WTC11 (cell line): Measurements from ENCODE around the gene SDF2. TPM values are rescaled to one million over a fixed set of nuclear protein-coding genes. Genes with fewer than 3 reads are reported as not detected.
A peak's percentile ranks its signal among the peaks of the same experiment; 100 is the strongest.

Experiments
- ATAC-seq: fragments of 200-7000 bp; cut with Tn5 transposase; 2 replicates; pipeline ENCODE4 v1.10.0; 2021; ENCODE audit warnings: mild to moderate bottlenecking, moderate library complexity
- CTCF ChIA-PET: fragments of 300-600 bp; sonication (Branson Sonifier 250); formaldehyde crosslinking; loops from one replicate; lab custom pipeline; 2021; ENCODE audit warnings: antibody characterized with exemption; lab: Charles Lee
- POLR2A ChIA-PET: fragments of 350-600 bp; sonication (Branson Sonifier 250); formaldehyde crosslinking; loops from one replicate; lab custom pipeline; 2021; ENCODE audit warnings: antibody characterized with exemption; lab: Charles Lee
- DNase-seq: peaks from one replicate; pipeline ENCODE4 v3.0.0; 2021; ENCODE audit warnings: low spot score
- H3K27ac Mint-ChIP-seq: 2 replicates; pipeline ENCODE4 v1.8.0; 2021; ENCODE audit warnings: mixed read lengths
- H3K27me3 Mint-ChIP-seq: 2 replicates; pipeline ENCODE4 v1.8.0; 2021; ENCODE audit warnings: low read depth, mild to moderate bottlenecking, moderate library complexity, mixed read lengths
- H3K36me3 Mint-ChIP-seq: 2 replicates; pipeline ENCODE4 v1.8.0; 2021; ENCODE audit warnings: mixed read lengths
- H3K4me1 Mint-ChIP-seq: 2 replicates; pipeline ENCODE4 v1.8.0; 2022; ENCODE audit warnings: mixed read lengths
- H3K4me3 Mint-ChIP-seq: 2 replicates; pipeline ENCODE4 v1.8.0; 2021; ENCODE audit warnings: mild to moderate bottlenecking, moderate library complexity, mixed read lengths
- H3K9me3 Mint-ChIP-seq: 2 replicates; pipeline ENCODE4 v1.8.0; 2021; ENCODE audit warnings: mixed read lengths
- ATF1 ChIP-seq: sonication (generic); formaldehyde crosslinking; IDR thresholded peaks from 2 replicates; pipeline ENCODE4 v1.8.1; 2023; ENCODE audit warnings: mild to moderate bottlenecking, moderate library complexity, missing genetic modification reagents
- ELF4 ChIP-seq: sonication (generic); formaldehyde crosslinking; IDR thresholded peaks from 2 replicates; pipeline ENCODE4 v1.8.1; 2022; ENCODE audit warnings: low read depth, mild to moderate bottlenecking, moderate library complexity, missing genetic modification reagents
- ETV6 ChIP-seq: sonication (generic); formaldehyde crosslinking; IDR thresholded peaks from 2 replicates; pipeline ENCODE4 v1.8.1; 2022; ENCODE audit warnings: mild to moderate bottlenecking, missing genetic modification reagents
- FOXK1 ChIP-seq: sonication (generic); formaldehyde crosslinking; IDR thresholded peaks from 2 replicates; pipeline ENCODE4 v1.8.0; 2022; ENCODE audit warnings: mild to moderate bottlenecking, moderate library complexity, missing genetic modification reagents
- FOXP1 ChIP-seq: sonication (generic); formaldehyde crosslinking; IDR thresholded peaks from 2 replicates; pipeline ENCODE4 v1.8.0; 2022; ENCODE audit warnings: missing genetic modification reagents, mild to moderate bottlenecking, moderate library complexity, borderline replicate concordance
- HMGA2 ChIP-seq: fragments of 250-450 bp; sonication (Bioruptor Pico); IDR thresholded peaks from 2 replicates; pipeline ENCODE4 v1.4.0; 2021; ENCODE audit warnings: mild to moderate bottlenecking, moderate library complexity
- JAZF1 ChIP-seq: fragments of 250-450 bp; sonication (Bioruptor Pico); IDR thresholded peaks from 2 replicates; pipeline ENCODE4 v1.9.0; 2021; ENCODE audit warnings: moderate library complexity, mild to moderate bottlenecking, inconsistent platforms
- MXD4 ChIP-seq: fragments of 250-450 bp; sonication (Bioruptor Pico); IDR thresholded peaks from 2 replicates; pipeline ENCODE4 v1.8.0; 2021; ENCODE audit warnings: mild to moderate bottlenecking, moderate library complexity, borderline replicate concordance
- RELA ChIP-seq: sonication (generic); formaldehyde crosslinking; IDR thresholded peaks from 2 replicates; pipeline ENCODE4 v1.8.1; 2022; ENCODE audit warnings: missing genetic modification reagents, mild to moderate bottlenecking, borderline replicate concordance
- RORB ChIP-seq: fragments of 250-450 bp; sonication (Bioruptor Pico); IDR thresholded peaks from 2 replicates; pipeline ENCODE4 v1.9.0; 2021; ENCODE audit warnings: mild to moderate bottlenecking
- SMAD3 ChIP-seq: sonication (generic); formaldehyde crosslinking; IDR thresholded peaks from 2 replicates; pipeline ENCODE4 v1.8.0; 2022; ENCODE audit warnings: missing genetic modification reagents, mild to moderate bottlenecking, borderline replicate concordance
- SP1 ChIP-seq: sonication (generic); formaldehyde crosslinking; conservative IDR thresholded peaks from 2 replicates; pipeline ENCODE4 v1.8.1; 2022; ENCODE audit warnings: missing genetic modification reagents
- TEAD1 ChIP-seq: sonication (generic); formaldehyde crosslinking; IDR thresholded peaks from 2 replicates; pipeline ENCODE4 v1.8.0; 2022; ENCODE audit warnings: mild to moderate bottlenecking, missing genetic modification reagents
- TEAD4 ChIP-seq: sonication (generic); formaldehyde crosslinking; IDR thresholded peaks from 2 replicates; pipeline ENCODE4 v1.8.0; 2022; ENCODE audit warnings: mild to moderate bottlenecking, missing genetic modification reagents
- ZNF317 ChIP-seq: sonication (generic); formaldehyde crosslinking; IDR thresholded peaks from 2 replicates; pipeline ENCODE4 v1.8.1; 2023; ENCODE audit warnings: low read depth, mild to moderate bottlenecking, moderate library complexity, missing genetic modification reagents, borderline replicate concordance
- ZNF423 ChIP-seq: fragments of 250-450 bp; sonication (Bioruptor Pico); IDR thresholded peaks from 2 replicates; pipeline ENCODE4 v2.1.2; 2022; ENCODE audit warnings: mild to moderate bottlenecking, moderate library complexity
- total RNA-seq: library from RNA; stranded (reverse); gene quantifications from 3 replicates; pipeline ENCODE4 v1.2.3, GENCODE V29; 2021
- TF ChIP-seq, protein P1 (sequence below): fragments of 200-600 bp; IDR thresholded peaks from 2 replicates; pipeline ENCODE4 v1.8.0; 2022; ENCODE audit warnings: antibody characterized with exemption
- TF ChIP-seq, protein P2 (sequence below): sonication (generic); formaldehyde crosslinking; IDR thresholded peaks from 2 replicates; pipeline ENCODE4 v1.8.0; 2022; ENCODE audit warnings: mild to moderate bottlenecking, missing genetic modification reagents
- TF ChIP-seq, protein P3 (sequence below): sonication (generic); formaldehyde crosslinking; conservative IDR thresholded peaks from 2 replicates; pipeline ENCODE4 v1.8.1; 2022; ENCODE audit warnings: mild to moderate bottlenecking, missing genetic modification reagents
- TF ChIP-seq, protein P4 (sequence below): sonication (generic); formaldehyde crosslinking; IDR thresholded peaks from 2 replicates; pipeline ENCODE4 v1.8.1; 2022; ENCODE audit warnings: mild to moderate bottlenecking, missing genetic modification reagents, moderate library complexity, borderline replicate concordance
- TF ChIP-seq, protein P5 (sequence below): sonication (generic); formaldehyde crosslinking; IDR thresholded peaks from 2 replicates; pipeline ENCODE4 v1.8.1; 2022; ENCODE audit warnings: mild to moderate bottlenecking, moderate library complexity, missing genetic modification reagents
- TF ChIP-seq, protein P6 (sequence below): sonication (generic); formaldehyde crosslinking; IDR thresholded peaks from 2 replicates; pipeline ENCODE4 v1.8.0; 2022; ENCODE audit warnings: mild to moderate bottlenecking, missing genetic modification reagents
- TF ChIP-seq, protein P7 (sequence below): sonication (generic); formaldehyde crosslinking; conservative IDR thresholded peaks from 2 replicates; pipeline ENCODE4 v1.8.1; 2023; ENCODE audit warnings: mild to moderate bottlenecking, low read depth, missing genetic modification reagents, moderate library complexity

Gene SDF2
- total RNA-seq, 1 experiment from 2014 or later: 49.4 TPM

DNA sequence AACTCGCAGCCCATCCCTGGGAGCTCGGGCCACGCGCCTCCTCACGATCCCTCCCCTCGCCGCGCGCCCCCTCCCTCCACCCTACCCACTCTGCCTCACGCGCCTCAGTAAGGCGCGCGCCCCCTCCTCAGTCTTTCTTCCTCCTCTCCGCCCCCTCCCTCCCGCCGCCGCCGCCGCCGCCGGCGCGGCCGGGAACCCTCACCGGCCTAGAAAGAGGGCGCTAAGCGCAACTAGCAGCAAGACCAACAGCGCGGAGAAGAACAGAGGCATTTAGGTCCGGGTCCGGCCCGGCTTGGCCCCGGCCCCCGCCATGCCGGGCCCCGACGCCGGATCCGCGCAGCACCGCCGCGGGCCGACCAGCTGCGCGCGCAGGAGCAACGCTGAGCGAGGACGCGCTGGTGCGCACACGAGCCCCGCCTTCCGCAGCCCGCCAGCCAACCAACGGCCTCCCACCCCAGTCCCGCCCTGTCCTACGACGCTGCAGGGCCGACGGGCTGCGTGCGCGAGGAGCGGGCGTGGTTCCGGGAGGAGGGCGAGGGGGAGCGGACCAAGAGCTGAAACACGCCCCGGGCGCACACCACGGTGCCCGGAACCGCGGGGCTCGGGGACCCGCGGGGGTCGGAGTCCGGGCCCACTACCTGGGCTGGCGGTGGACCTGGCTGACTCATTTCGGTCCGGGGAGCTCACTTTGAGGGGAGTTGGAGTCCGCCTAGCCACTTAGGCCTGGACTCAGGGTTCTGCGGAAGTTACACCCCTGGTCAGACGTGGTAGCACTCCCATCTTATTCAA is 16.7 kb downstream of the SDF2 start, which contains the start of gene BLTP2 (continued):
- TF ChIP-seq SP1 (peak; percentile 97), ZNF423 (CRISPR knock-in tag) (0 out of 2 replicates have a peak, but pooled peaks have one; percentile 7), RELA (CRISPR knock-in tag) (no peak; the same call in 1 of the 2 replicates), ETV6 (peak; percentile 87), MXD4 (no peak), FOXK1 (peak; percentile 70), RORB (CRISPR knock-in tag) (no peak), HMGA2 (CRISPR knock-in tag) (no peak), TEAD4 (CRISPR knock-in tag) (no peak)

DNA sequence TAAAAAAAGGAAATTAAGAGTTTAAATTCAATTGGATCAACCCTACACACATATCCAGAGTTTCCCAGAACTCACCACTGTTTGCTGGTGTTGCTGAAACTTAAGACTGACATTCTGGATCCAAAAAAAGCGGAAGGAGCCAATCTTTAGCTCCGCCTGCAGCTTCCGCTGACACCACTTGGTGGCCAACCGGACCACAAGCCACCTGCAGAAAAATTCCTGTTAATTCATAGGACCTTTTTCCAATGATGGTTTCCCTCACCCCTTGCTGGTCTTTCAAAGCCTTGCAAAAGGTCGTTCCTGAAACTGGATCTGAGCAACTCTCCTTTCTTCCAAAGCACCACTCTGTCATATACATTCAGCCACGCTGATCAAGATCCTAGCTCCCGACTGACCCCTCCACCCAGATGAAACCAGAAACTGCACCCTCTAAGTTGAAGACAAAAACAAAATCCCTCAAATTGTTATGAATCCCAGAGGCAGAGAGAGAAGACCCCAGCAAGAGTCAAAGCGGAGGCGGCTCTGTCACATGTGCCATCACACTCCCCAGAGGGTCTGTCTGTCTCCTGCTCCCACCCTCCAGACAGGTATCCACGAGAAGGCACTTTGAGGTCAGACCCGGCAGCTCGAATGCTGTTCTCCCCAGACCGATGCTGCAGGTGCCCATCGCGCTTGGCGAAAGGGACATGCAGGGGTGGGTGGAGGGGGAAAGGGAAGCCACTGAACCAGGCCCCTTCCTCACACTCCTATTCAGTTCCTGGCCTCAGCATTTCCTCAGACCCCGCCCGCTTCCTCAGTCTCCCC is 17.5 kb downstream of the SDF2 start:
- no peaks in the 10 kb centered on the region for H3K27me3 Mint-ChIP-seq
- ChIA-PET CTCF (interaction anchor here (0.6 to 3.0 kb wide), 23 partner anchors 9 to 307 kb away, joined by 3 to 38 read pairs (median 5); partner anchors contain the start of genes ALDOC, PHF12, PIGS and PROCA1), POLR2A (interaction anchor here (0.7 to 2.4 kb wide), 8 partner anchors 13 to 83 kb away, joined by 3 to 12 read pairs (median 4); partner anchors contain the start of genes ALDOC, NEK8, PROCA1 and RPL23A)
- DNase-seq (peak; percentile 45), ATAC-seq (peak; percentile 5)
- H3K9me3 Mint-ChIP-seq: no peaks in the 10 kb centered on the region
- TF ChIP-seq, protein P1, sequence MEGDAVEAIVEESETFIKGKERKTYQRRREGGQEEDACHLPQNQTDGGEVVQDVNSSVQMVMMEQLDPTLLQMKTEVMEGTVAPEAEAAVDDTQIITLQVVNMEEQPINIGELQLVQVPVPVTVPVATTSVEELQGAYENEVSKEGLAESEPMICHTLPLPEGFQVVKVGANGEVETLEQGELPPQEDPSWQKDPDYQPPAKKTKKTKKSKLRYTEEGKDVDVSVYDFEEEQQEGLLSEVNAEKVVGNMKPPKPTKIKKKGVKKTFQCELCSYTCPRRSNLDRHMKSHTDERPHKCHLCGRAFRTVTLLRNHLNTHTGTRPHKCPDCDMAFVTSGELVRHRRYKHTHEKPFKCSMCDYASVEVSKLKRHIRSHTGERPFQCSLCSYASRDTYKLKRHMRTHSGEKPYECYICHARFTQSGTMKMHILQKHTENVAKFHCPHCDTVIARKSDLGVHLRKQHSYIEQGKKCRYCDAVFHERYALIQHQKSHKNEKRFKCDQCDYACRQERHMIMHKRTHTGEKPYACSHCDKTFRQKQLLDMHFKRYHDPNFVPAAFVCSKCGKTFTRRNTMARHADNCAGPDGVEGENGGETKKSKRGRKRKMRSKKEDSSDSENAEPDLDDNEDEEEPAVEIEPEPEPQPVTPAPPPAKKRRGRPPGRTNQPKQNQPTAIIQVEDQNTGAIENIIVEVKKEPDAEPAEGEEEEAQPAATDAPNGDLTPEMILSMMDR: peak; percentile 47; the same call in 1 of the 2 replicates
- TF ChIP-seq, protein P2, sequence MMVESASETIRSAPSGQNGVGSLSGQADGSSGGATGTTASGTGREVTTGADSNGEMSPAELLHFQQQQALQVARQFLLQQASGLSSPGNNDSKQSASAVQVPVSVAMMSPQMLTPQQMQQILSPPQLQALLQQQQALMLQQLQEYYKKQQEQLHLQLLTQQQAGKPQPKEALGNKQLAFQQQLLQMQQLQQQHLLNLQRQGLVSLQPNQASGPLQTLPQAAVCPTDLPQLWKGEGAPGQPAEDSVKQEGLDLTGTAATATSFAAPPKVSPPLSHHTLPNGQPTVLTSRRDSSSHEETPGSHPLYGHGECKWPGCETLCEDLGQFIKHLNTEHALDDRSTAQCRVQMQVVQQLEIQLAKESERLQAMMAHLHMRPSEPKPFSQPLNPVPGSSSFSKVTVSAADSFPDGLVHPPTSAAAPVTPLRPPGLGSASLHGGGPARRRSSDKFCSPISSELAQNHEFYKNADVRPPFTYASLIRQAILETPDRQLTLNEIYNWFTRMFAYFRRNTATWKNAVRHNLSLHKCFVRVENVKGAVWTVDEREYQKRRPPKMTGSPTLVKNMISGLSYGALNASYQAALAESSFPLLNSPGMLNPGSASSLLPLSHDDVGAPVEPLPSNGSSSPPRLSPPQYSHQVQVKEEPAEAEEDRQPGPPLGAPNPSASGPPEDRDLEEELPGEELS (CRISPR knock-in tag): no peak
- H3K36me3 Mint-ChIP-seq: peaks cover 49% of the 10 kb centered on the region
- peak overlapping the region; percentile 96 for H3K27ac Mint-ChIP-seq
- H3K4me1 Mint-ChIP-seq: peaks cover 24% of the 10 kb centered on the region
- H3K4me3 Mint-ChIP-seq: peak overlapping the region; percentile 93

DNA sequence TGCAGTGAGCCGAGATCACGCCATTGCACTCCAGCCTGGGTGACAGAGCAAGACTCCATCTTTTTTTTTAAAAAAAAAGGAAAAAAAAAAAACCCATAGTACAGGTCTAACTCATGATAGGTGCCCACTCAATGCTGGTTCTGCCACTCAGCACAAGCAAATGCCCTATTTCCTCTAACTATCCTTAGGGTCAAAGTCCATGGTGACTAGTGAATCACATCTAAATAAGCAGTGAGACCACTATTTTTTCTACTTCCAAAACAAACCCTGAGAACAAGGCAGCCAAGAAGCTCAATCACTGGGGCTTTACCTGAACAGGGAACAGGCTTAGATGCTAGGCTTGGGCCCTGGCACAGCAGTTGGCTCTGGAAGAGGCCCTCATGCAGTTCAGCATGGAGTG is 20.1 kb downstream of the SDF2 start:
- H3K4me1 Mint-ChIP-seq: peaks cover 20% of the 10 kb centered on the region
- CTCF ChIA-PET: no interaction called here
- TF ChIP-seq JAZF1 (CRISPR knock-in tag) (no peak), ELF4 (CRISPR knock-in tag) (no peak), TEAD1 (CRISPR knock-in tag) (no peak), FOXK1 (no peak), ATF1 (CRISPR knock-in tag) (no peak), FOXP1 (no peak), ZNF317 (CRISPR knock-in tag) (no peak), SMAD3 (no peak)
- TF ChIP-seq, protein P3, sequence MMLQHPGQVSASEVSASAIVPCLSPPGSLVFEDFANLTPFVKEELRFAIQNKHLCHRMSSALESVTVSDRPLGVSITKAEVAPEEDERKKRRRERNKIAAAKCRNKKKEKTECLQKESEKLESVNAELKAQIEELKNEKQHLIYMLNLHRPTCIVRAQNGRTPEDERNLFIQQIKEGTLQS (CRISPR knock-in tag): no peak
- TF ChIP-seq, protein P4, sequence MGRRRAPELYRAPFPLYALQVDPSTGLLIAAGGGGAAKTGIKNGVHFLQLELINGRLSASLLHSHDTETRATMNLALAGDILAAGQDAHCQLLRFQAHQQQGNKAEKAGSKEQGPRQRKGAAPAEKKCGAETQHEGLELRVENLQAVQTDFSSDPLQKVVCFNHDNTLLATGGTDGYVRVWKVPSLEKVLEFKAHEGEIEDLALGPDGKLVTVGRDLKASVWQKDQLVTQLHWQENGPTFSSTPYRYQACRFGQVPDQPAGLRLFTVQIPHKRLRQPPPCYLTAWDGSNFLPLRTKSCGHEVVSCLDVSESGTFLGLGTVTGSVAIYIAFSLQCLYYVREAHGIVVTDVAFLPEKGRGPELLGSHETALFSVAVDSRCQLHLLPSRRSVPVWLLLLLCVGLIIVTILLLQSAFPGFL (CRISPR knock-in tag): no peak
- TF ChIP-seq, protein P5, sequence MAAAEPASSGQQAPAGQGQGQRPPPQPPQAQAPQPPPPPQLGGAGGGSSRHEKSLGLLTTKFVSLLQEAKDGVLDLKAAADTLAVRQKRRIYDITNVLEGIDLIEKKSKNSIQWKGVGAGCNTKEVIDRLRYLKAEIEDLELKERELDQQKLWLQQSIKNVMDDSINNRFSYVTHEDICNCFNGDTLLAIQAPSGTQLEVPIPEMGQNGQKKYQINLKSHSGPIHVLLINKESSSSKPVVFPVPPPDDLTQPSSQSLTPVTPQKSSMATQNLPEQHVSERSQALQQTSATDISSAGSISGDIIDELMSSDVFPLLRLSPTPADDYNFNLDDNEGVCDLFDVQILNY: no peak
- TF ChIP-seq, protein P6, sequence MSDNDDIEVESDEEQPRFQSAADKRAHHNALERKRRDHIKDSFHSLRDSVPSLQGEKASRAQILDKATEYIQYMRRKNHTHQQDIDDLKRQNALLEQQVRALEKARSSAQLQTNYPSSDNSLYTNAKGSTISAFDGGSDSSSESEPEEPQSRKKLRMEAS (CRISPR knock-in tag): no peak
- TF ChIP-seq, protein P7, sequence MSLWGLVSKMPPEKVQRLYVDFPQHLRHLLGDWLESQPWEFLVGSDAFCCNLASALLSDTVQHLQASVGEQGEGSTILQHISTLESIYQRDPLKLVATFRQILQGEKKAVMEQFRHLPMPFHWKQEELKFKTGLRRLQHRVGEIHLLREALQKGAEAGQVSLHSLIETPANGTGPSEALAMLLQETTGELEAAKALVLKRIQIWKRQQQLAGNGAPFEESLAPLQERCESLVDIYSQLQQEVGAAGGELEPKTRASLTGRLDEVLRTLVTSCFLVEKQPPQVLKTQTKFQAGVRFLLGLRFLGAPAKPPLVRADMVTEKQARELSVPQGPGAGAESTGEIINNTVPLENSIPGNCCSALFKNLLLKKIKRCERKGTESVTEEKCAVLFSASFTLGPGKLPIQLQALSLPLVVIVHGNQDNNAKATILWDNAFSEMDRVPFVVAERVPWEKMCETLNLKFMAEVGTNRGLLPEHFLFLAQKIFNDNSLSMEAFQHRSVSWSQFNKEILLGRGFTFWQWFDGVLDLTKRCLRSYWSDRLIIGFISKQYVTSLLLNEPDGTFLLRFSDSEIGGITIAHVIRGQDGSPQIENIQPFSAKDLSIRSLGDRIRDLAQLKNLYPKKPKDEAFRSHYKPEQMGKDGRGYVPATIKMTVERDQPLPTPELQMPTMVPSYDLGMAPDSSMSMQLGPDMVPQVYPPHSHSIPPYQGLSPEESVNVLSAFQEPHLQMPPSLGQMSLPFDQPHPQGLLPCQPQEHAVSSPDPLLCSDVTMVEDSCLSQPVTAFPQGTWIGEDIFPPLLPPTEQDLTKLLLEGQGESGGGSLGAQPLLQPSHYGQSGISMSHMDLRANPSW (CRISPR knock-in tag): no peak

More for the DNA sequence above, 20.1 kb downstream of the SDF2 start:
- H3K27ac Mint-ChIP-seq: no peak overlapping the region
- POLR2A ChIA-PET: no interaction called here
- no peak for ATAC-seq
- no peaks in the 10 kb centered on the region for H3K9me3 Mint-ChIP-seq
- DNase-seq: no peak
- peaks cover 66% of the 10 kb centered on the region for H3K36me3 Mint-ChIP-seq
- H3K4me3 Mint-ChIP-seq: no peak overlapping the region
- no peaks in the 10 kb centered on the region for H3K27me3 Mint-ChIP-seq
